T-helper 1 cell treated with Interleukin-12 subunit alpha and Interleukin-12 subunit beta and Interleukin-4 antibody, amounts not matched to agents 30 ng/mL and 1 ng/mL, for 36 hours (primary cell): Measurements from ENCODE around the gene FCRL1. TPM values are rescaled to one million over a fixed set of nuclear protein-coding genes. Genes with fewer than 3 reads are reported as not detected.

Source experiments
- intact Hi-C: fragments of 100-400 bp; cut with micrococcal nuclease; formaldehyde crosslinking; loops from one replicate; pipeline ENCODE4 v1.15.1; 2024
- total RNA-seq: library from RNA; stranded (reverse); gene quantifications from 2 replicates; pipeline ENCODE4 v1.2.3, GENCODE V29; 2022

FCRL1 gene
- total RNA-seq = not detected in 2 replicates

- intact Hi-C loops = no loop called here
These were observed at the start of gene FCRL1 for GRCh38 chr1:157819896-157820295. FCRL1 (minus strand) TSS chr1:157820120; CDS start chr1:157820037, 83 bp downstream.

- intact Hi-C loops = no loop called here
These were observed 48.7 kb upstream of the FCRL1 start for GRCh38 chr1:157868654-157869053.

GRCh38 chr1:157862114-157863070 lies 42.5 kb upstream of the FCRL1 start:
- intact Hi-C loops = no loop called here

GRCh38 chr1:157856538-157856937 lies 36.6 kb upstream of the FCRL1 start:
- intact Hi-C loops = no loop called here

- intact Hi-C loops = no loop called here
These were observed 32.6 kb upstream of the FCRL1 start for GRCh38 chr1:157852476-157852875.

GRCh38 chr1:157849229-157849875 lies 29.4 kb upstream of the FCRL1 start:
- intact Hi-C loops = no loop called here

- intact Hi-C loops = no loop called here
These were observed 24.3 kb upstream of the FCRL1 start for GRCh38 chr1:157844089-157844830.

- intact Hi-C loops = no loop called here
These were observed 23.0 kb upstream of the FCRL1 start for GRCh38 chr1:157842939-157843338.

- intact Hi-C loops = no loop called here
These were observed 21.8 kb upstream of the FCRL1 start, which contains the start of gene CD5L for GRCh38 chr1:157841708-157842107. CD5L (minus strand) TSS chr1:157841808; CDS start chr1:157841701, 107 bp downstream.

- intact Hi-C loops = no loop called here
These were observed 19.0 kb upstream of the FCRL1 start for GRCh38 chr1:157838966-157839365.

- intact Hi-C loops = no loop called here
These were observed 14.5 kb upstream of the FCRL1 start for GRCh38 chr1:157834430-157834829.

GRCh38 chr1:157833145-157833544 lies 13.2 kb upstream of the FCRL1 start:
- intact Hi-C loops = no loop called here

- intact Hi-C loops = no loop called here
These were observed 12.2 kb upstream of the FCRL1 start for GRCh38 chr1:157831968-157832626.

GRCh38 chr1:157830887-157831286 lies 11.0 kb upstream of the FCRL1 start:
- intact Hi-C loops = no loop called here

GRCh38 chr1:157829711-157830110 lies 9.8 kb upstream of the FCRL1 start:
- intact Hi-C loops = no loop called here

- intact Hi-C loops = no loop called here
These were observed 9.3 kb upstream of the FCRL1 start for GRCh38 chr1:157829210-157829609.

- intact Hi-C loops = no loop called here
These were observed 379 bp upstream of the FCRL1 start for GRCh38 chr1:157820299-157820698.

- intact Hi-C loops = no loop called here
These were observed 705 bp downstream of the FCRL1 start for GRCh38 chr1:157819215-157819614.

GRCh38 chr1:157813269-157813668 lies 6.7 kb downstream of the FCRL1 start:
- intact Hi-C loops = no loop called here

GRCh38 chr1:157806431-157807149 lies 13.3 kb downstream of the FCRL1 start:
- intact Hi-C loops = no loop called here
